Loucy (cell line): ENCODE results near the gene ARHGAP26.

Experiments
- EZH2phosphoT487 ChIP-seq: fragments of 200-600 bp; IDR thresholded peaks from 2 replicates; pipeline ENCODE4 v1.6.1; 2018; ENCODE audit warnings: antibody characterized with exemption, mild to moderate bottlenecking, moderate library complexity, borderline replicate concordance
- TF ChIP-seq, protein P1 (sequence below): fragments of 200-600 bp; sonication (generic); conservative IDR thresholded peaks from 2 replicates; pipeline ENCODE4 v1.5.1; 2014; ENCODE audit warnings: mild to moderate bottlenecking, antibody characterized with exemption, low read length

DNA sequence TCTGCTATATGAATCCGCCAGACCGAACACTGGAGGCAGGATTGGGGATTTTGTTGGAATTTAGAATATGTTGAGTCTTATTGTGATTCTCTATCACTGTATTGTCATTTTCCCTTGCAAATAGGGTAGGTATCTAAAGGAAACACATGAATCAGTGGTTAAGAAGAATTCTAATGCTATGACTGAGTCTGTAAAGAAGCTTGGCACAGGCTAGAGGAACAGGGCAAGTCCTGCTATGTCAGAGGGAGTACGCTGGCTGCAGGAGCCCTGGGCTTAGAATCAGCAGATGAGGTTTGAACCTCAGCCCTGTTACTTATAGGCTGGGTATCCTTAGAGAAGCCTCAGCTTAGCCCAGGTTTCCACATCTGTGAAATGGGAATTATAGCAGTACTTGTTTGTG is 435.2 kb downstream of the ARHGAP26 start:
- TF ChIP-seq, protein P1, sequence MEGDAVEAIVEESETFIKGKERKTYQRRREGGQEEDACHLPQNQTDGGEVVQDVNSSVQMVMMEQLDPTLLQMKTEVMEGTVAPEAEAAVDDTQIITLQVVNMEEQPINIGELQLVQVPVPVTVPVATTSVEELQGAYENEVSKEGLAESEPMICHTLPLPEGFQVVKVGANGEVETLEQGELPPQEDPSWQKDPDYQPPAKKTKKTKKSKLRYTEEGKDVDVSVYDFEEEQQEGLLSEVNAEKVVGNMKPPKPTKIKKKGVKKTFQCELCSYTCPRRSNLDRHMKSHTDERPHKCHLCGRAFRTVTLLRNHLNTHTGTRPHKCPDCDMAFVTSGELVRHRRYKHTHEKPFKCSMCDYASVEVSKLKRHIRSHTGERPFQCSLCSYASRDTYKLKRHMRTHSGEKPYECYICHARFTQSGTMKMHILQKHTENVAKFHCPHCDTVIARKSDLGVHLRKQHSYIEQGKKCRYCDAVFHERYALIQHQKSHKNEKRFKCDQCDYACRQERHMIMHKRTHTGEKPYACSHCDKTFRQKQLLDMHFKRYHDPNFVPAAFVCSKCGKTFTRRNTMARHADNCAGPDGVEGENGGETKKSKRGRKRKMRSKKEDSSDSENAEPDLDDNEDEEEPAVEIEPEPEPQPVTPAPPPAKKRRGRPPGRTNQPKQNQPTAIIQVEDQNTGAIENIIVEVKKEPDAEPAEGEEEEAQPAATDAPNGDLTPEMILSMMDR: no peak
- TF ChIP-seq EZH2phosphoT487: no peak
